KG1 (cell line): Measurements from ENCODE around the gene ARL2BP.

Experiments used
- DNase-seq: peaks from one replicate; lab custom pipeline; 2025; lab: John Stamatoyannopoulos, UW

The ARL2BP gene

GRCh38 chr16:57235128-57236021 is 9.7 kb upstream of the ARL2BP start:
- DNase-seq = no peak

GRCh38 chr16:57236022-57236350 is 9.1 kb upstream of the ARL2BP start:
- no peak for DNase-seq

- no peak for DNase-seq
Measured at GRCh38 chr16:57238682-57239081, 6.4 kb upstream of the ARL2BP start.

- no peak for DNase-seq
Measured at GRCh38 chr16:57239107-57239506, 6.0 kb upstream of the ARL2BP start.

GRCh38 chr16:57240851-57241250 is 4.2 kb upstream of the ARL2BP start:
- no peak for DNase-seq

GRCh38 chr16:57242650-57243049 is 2.4 kb upstream of the ARL2BP start:
- no peak for DNase-seq

- no peak for DNase-seq
Measured at GRCh38 chr16:57244463-57244766, 644 bp upstream of the ARL2BP start.

- DNase-seq = no peak
Measured at GRCh38 chr16:57245472-57246113, 534 bp downstream of the ARL2BP start.

GRCh38 chr16:57251352-57251751 is 6.3 kb downstream of the ARL2BP start:
- no peak for DNase-seq

GRCh38 chr16:57252148-57252721 is 7.2 kb downstream of the ARL2BP start:
- no peak for DNase-seq

GRCh38 chr16:57253466-57253865 is 8.4 kb downstream of the ARL2BP start:
- DNase-seq = no peak

GRCh38 chr16:57255686-57256415 is 10.8 kb downstream of the ARL2BP start:
- DNase-seq = no peak

GRCh38 chr16:57256601-57257395 is 11.7 kb downstream of the ARL2BP start:
- no peak for DNase-seq

- no peak for DNase-seq
Measured at GRCh38 chr16:57257455-57258070, 12.5 kb downstream of the ARL2BP start.

- DNase-seq = no peak
Measured at GRCh38 chr16:57258226-57258909, 13.3 kb downstream of the ARL2BP start.

GRCh38 chr16:57258910-57259475 is 13.9 kb downstream of the ARL2BP start:
- no peak for DNase-seq

- DNase-seq = no peak
Measured at GRCh38 chr16:57260294-57260929, 15.4 kb downstream of the ARL2BP start.

GRCh38 chr16:57261806-57262205 is 16.7 kb downstream of the ARL2BP start:
- DNase-seq = no peak

GRCh38 chr16:57262841-57263540 is 17.9 kb downstream of the ARL2BP start:
- DNase-seq = no peak
